ENCODE measurements around the gene TNFRSF6B. TPM values are rescaled to one million over a fixed set of nuclear protein-coding genes. Genes with fewer than 3 reads are reported as not detected.

Gene TNFRSF6B
- total RNA-seq, 4 donors from 2014 or later, result 6.7 to 15.5 (median 10.5) TPM

GRCh38 chr20:63675681-63676368, 20.6 kb upstream of the TNFRSF6B start:
- TF ChIP-seq CTCF (IDR thresholded peaks at IDR 0.05) (no peak), POLR2A (IDR thresholded peaks at IDR 0.05) (no peak)
- no peaks in the 10 kb centered on the region for H3K4me1 ChIP-seq
- no peaks in the 10 kb centered on the region for H3K27me3 ChIP-seq
- intact Hi-C loops (cut with DNase I), result no loop called here
- no peak overlapping the region for H3K27ac ChIP-seq
- no peak for DNase-seq
- peaks cover 7 to 26% of the 10 kb centered on the region in 2 donors for H3K36me3 ChIP-seq
- no peak overlapping the region for H3K4me3 ChIP-seq (replicated peaks in 1 of 3)
- WGBS, 2 donors, result 95 to 96% methylated on average over 20 of the region's 20 CpGs
- no peaks in the 10 kb centered on the region for H3K9me3 ChIP-seq

- TF ChIP-seq CTCF (IDR thresholded peaks at IDR 0.05) (no peak), POLR2A (IDR thresholded peaks at IDR 0.05) (no peak)
- WGBS, 2 donors, result 82 to 91% methylated on average over 6 to 8 of the region's 13 CpGs
- Histone ChIP-seq H3K4me1 (peaks cover 4 to 19% of the 10 kb centered on the region in 2 donors), H3K27ac (no peak overlapping the region), H3K27me3 (no peaks in the 10 kb centered on the region), H3K36me3 (peaks cover 7 to 20% of the 10 kb centered on the region in 2 donors), H3K4me3 (replicated peaks in 1 of 3) (no peak overlapping the region), H3K9me3 (no peaks in the 10 kb centered on the region)
- intact Hi-C loops (cut with DNase I), result no loop called here
- no peak for DNase-seq
Observed at GRCh38 chr20:63678071-63678470, 18.4 kb upstream of the TNFRSF6B start.

GRCh38 chr20:63678667-63679465, 17.6 kb upstream of the TNFRSF6B start:
- 91% methylated on average over 30 to 38 of the region's 38 CpGs for WGBS, 2 donors
- no peaks in the 10 kb centered on the region for H3K9me3 ChIP-seq
- intact Hi-C loops (cut with DNase I), result no loop called here
- peaks cover 5 to 16% of the 10 kb centered on the region in 2 donors for H3K36me3 ChIP-seq
- no peaks in the 10 kb centered on the region for H3K27me3 ChIP-seq
- no peak overlapping the region for H3K27ac ChIP-seq
- peaks cover 4 to 21% of the 10 kb centered on the region in 2 donors for H3K4me1 ChIP-seq
- DNase-seq, result no peak
- H3K4me3 ChIP-seq (replicated peaks in 1 of 3), result no peak overlapping the region
- no peak for TF ChIP-seq POLR2A (IDR thresholded peaks at IDR 0.05)
- no peak for TF ChIP-seq CTCF (IDR thresholded peaks at IDR 0.05)

- Histone ChIP-seq H3K27me3 (no peaks in the 10 kb centered on the region), H3K4me1 (peaks cover 4 to 21% of the 10 kb centered on the region in 2 donors), H3K9me3 (no peaks in the 10 kb centered on the region), H3K36me3 (peaks cover 0 to 8% of the 10 kb centered on the region in 2 donors), H3K4me3 (replicated peaks in 1 of 3) (no peak overlapping the region), H3K27ac (no peak overlapping the region)
- DNase-seq, result no peak
- intact Hi-C loops (cut with DNase I), result no loop called here
- 90 to 96% methylated on average over 16 to 19 of the region's 19 CpGs for WGBS, 2 donors
- no peak for TF ChIP-seq POLR2A (IDR thresholded peaks at IDR 0.05)
Observed at GRCh38 chr20:63679799-63680305, 16.6 kb upstream of the TNFRSF6B start.

- Histone ChIP-seq H3K4me1 (peaks cover 4 to 25% of the 10 kb centered on the region in 2 donors), H3K27ac (no peak overlapping the region), H3K4me3 (replicated peaks in 1 of 3) (no peak overlapping the region), H3K36me3 (peaks cover 0 to 8% of the 10 kb centered on the region in 2 donors), H3K27me3 (no peaks in the 10 kb centered on the region), H3K9me3 (no peaks in the 10 kb centered on the region)
- WGBS, 2 donors, result 97% methylated on average over 6 to 9 of the region's 13 CpGs
- no peak for DNase-seq
- intact Hi-C loops (cut with DNase I), result no loop called here
- TF ChIP-seq POLR2A (IDR thresholded peaks at IDR 0.05), result no peak
Observed at GRCh38 chr20:63680427-63680826, 16.0 kb upstream of the TNFRSF6B start.
